Measurements from ENCODE around the gene NEDD4. TPM values are rescaled to one million over a fixed set of nuclear protein-coding genes. Genes with fewer than 3 reads are reported as not detected.
"Not testable (repeated sequence)": the region's sequence is repeated elsewhere in the genome, so short reads cannot be mapped to it uniquely, and the experiment has no call there.

The NEDD4 gene
- total and polyA plus RNA-seq, 2 experiments from 2014 or later, result 11.0 to 21.8 TPM

DNA sequence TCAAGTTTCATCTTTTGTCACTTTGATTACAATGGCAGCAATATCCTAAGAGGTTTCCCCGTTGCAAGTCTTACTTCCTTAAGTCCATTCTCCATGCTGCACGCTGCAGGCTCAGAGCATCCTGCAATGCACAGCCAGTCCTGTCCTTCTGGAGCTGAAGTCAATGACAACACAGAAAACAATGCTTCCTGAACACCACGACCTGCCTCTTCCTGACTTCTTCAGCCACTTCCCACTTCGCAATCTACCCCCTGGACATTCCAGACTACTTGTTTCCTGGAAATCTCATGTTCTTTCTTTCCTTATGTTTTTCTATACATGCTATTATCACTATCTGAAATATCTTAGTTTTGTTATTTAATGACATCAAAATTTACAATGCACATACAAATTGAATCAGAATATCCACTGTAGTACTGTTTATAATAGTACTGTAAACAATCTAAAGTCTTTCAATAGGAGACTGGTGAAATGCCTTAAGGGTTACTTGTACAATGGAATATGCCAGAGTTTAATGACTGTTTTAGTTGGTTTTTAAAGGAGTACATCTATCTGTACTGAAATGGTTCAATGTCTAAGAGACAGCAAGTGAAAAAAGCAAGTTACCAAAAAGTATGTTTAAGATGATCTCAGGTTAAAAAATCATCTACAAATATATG is 136.8 kb downstream of the NEDD4 start:
- DNase-seq, result no peak
- TF ChIP-seq EZH2phosphoT487 (IDR thresholded peaks at IDR 0.05; ENCODE audit: insufficient read depth, low read depth) (no peak), EZH2 (IDR thresholded peaks at IDR 0.05; ENCODE audit: insufficient read depth, poor library complexity, severe bottlenecking) (no peak)
- in situ Hi-C loops (cut with MboI), result no loop called here

GRCh38 chr15:55853134-55853533 is 140.3 kb downstream of the NEDD4 start:
- 98 to 99% methylated on average over 4 of the region's 4 CpGs for WGBS, 2 experiments (ENCODE audit: low coverage in 1 of 2, low lambda C conversion rate in 2 of 2, missing lambda C conversion rate in 2 of 2)
- H3K79me2 ChIP-seq (ENCODE audit: insufficient read depth), result no peaks in the 10 kb centered on the region
- no peaks in the 10 kb centered on the region for H3K27me3 ChIP-seq (replicated peaks; ENCODE audit: insufficient read depth)
- H3K9me3 ChIP-seq (ENCODE audit: low read depth), result no peaks in the 10 kb centered on the region
- H3K4me3 ChIP-seq, result no peak overlapping the region
- in situ Hi-C loops (cut with MboI), result no loop called here
- H3K4me2 ChIP-seq (ENCODE audit: unreplicated experiment), result no peak overlapping the region
- TF ChIP-seq EZH2phosphoT487 (IDR thresholded peaks at IDR 0.05; ENCODE audit: insufficient read depth, low read depth), result no peak
- no peak for TF ChIP-seq EZH2 (IDR thresholded peaks at IDR 0.05; ENCODE audit: insufficient read depth, poor library complexity, severe bottlenecking)
- H2AFZ ChIP-seq, result no peak overlapping the region
- no peak overlapping the region for H3K9ac ChIP-seq
- no peaks in the 10 kb centered on the region for H3K4me1 ChIP-seq (ENCODE audit: insufficient read depth)
- peaks cover 24% of the 10 kb centered on the region for H3K36me3 ChIP-seq (ENCODE audit: low read depth)
- H3K9me2 ChIP-seq (ENCODE audit: insufficient read depth), result no peaks in the 10 kb centered on the region
- no peaks in the 10 kb centered on the region for H3F3A ChIP-seq (ENCODE audit: insufficient read depth)
- no peaks in the 10 kb centered on the region for H4K20me1 ChIP-seq (ENCODE audit: insufficient read depth)
- no peak for DNase-seq
- no peak overlapping the region for H3K27ac ChIP-seq

More for the DNA sequence above, 136.8 kb downstream of the NEDD4 start:
- Histone ChIP-seq H3K9ac (no peak overlapping the region), H3K79me2 (ENCODE audit: insufficient read depth) (no peaks in the 10 kb centered on the region), H3K36me3 (ENCODE audit: low read depth) (peaks cover 46% of the 10 kb centered on the region), H2AFZ (no peak overlapping the region), H3K27me3 (replicated peaks; ENCODE audit: insufficient read depth) (no peaks in the 10 kb centered on the region), H3K9me3 (ENCODE audit: low read depth) (no peaks in the 10 kb centered on the region), H4K20me1 (ENCODE audit: insufficient read depth) (no peaks in the 10 kb centered on the region), H3K4me1 (ENCODE audit: insufficient read depth) (0 out of 2 replicates have a peak, but pooled peaks cover 5% of the 10 kb centered on the region), H3K27ac (no peak overlapping the region), H3K4me3 (no peak overlapping the region), H3K4me2 (ENCODE audit: unreplicated experiment) (no peak overlapping the region), H3K9me2 (ENCODE audit: insufficient read depth) (no peaks in the 10 kb centered on the region), H3F3A (ENCODE audit: insufficient read depth) (no peaks in the 10 kb centered on the region)
- 92% methylated on average over 4 of the region's 4 CpGs for WGBS, 2 experiments (ENCODE audit: low coverage in 1 of 2, low lambda C conversion rate in 2 of 2, missing lambda C conversion rate in 2 of 2)

DNA sequence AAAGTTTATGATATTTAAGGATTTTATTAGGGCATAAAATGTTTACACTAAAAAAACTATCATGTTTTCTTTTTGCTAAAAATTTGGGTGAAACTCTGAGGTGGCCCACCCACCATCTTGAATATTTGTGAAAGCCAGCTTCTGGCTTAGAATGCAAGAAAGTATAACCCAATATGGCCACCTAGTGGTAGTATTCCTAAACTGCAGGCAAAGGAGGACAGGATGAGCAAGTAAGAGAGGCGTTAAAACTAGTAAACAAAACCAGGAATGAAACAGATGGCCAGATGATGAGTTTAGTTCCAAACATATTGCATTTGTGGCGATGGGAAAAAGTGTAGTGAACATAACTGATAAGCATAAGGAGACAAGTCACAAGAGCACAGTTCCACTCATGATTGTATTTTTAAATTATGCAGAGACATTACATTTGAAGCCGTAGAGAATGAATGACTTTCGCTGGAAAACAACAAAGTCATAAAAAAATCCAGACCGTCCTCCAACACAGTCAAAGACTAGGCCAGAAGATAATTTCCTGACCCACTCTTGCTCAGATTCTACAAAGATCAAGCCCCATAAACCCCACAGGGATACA is 147.2 kb downstream of the NEDD4 start:
- 51 to 56% methylated on average over 5 of the region's 5 CpGs for WGBS, 2 experiments (ENCODE audit: low coverage in 1 of 2, low lambda C conversion rate in 2 of 2, missing lambda C conversion rate in 2 of 2)
- in situ Hi-C loops (cut with MboI), result no loop called here
- Histone ChIP-seq H3K4me3 (no peak overlapping the region), H3K9me2 (ENCODE audit: insufficient read depth) (no peaks in the 10 kb centered on the region), H3K27me3 (replicated peaks; ENCODE audit: insufficient read depth) (no peaks in the 10 kb centered on the region), H3F3A (ENCODE audit: insufficient read depth) (no peaks in the 10 kb centered on the region; the same call in 1 of the 2 replicates), H3K9me3 (ENCODE audit: low read depth) (no peaks in the 10 kb centered on the region), H3K4me1 (ENCODE audit: insufficient read depth) (no peaks in the 10 kb centered on the region), H4K20me1 (ENCODE audit: insufficient read depth) (no peaks in the 10 kb centered on the region), H3K36me3 (ENCODE audit: low read depth) (peaks cover 23% of the 10 kb centered on the region), H3K4me2 (ENCODE audit: unreplicated experiment) (no peak overlapping the region), H2AFZ (no peak overlapping the region), H3K9ac (no peak overlapping the region), H3K27ac (no peak overlapping the region), H3K79me2 (ENCODE audit: insufficient read depth) (no peaks in the 10 kb centered on the region)
- TF ChIP-seq EZH2 (IDR thresholded peaks at IDR 0.05; ENCODE audit: insufficient read depth, poor library complexity, severe bottlenecking) (no peak), EZH2phosphoT487 (IDR thresholded peaks at IDR 0.05; ENCODE audit: insufficient read depth, low read depth) (no peak)
- peak; percentile 63 for DNase-seq

DNA sequence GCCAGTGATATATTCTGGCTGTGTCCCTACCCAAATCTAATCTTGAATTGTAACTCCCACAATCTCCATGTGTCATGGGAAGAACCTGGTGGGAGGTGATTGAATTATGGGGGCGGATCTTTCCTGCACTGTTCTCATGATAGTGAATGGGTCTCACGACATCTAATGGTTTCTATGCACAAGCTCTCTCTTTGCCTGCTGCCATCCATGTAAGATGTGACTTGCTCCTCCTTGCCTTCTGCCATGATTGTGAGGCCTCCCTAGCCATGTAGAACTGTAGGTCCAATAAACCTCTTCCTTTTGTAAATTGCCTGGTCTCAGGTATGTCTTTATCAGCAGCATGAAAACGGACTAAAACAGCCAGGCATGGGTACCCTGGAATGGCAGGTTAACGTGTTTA is 150.5 kb downstream of the NEDD4 start:
- H3K27ac ChIP-seq; in situ Hi-C loops (cut with MboI); H3K4me1 ChIP-seq (ENCODE audit: insufficient read depth); H3K4me2 ChIP-seq (ENCODE audit: unreplicated experiment); H4K20me1 ChIP-seq (ENCODE audit: insufficient read depth); H3F3A ChIP-seq (ENCODE audit: insufficient read depth); H3K9me3 ChIP-seq (ENCODE audit: low read depth); H3K27me3 ChIP-seq (replicated peaks; ENCODE audit: insufficient read depth); H3K9me2 ChIP-seq (ENCODE audit: insufficient read depth); H3K79me2 ChIP-seq (ENCODE audit: insufficient read depth); H3K9ac ChIP-seq; H3K4me3 ChIP-seq; H2AFZ ChIP-seq; DNase-seq: not testable (repeated sequence)
- peaks cover 27% of the 10 kb centered on the region for H3K36me3 ChIP-seq (ENCODE audit: low read depth)
- WGBS, 2 experiments (ENCODE audit: low coverage in 1 of 2, low lambda C conversion rate in 2 of 2, missing lambda C conversion rate in 2 of 2), result 91 to 98% methylated on average over 4 of the region's 4 CpGs

Measured in GM23248 (cell line).